CD4-positive, alpha-beta T cell treated with Interleukin-4 for 1 hour (primary cell): ENCODE data around the gene SSU72.

Source experiments
- DNase-seq, 2 donors: peaks; one replicate each; pipeline ENCODE4 v3.0.0-alpha.2; 2020 to 2022

SSU72 gene

GRCh38 chr1:1594602-1595260, 20.1 kb upstream of the SSU72 start:
- no peak for DNase-seq

- no peak for DNase-seq
Measured at GRCh38 chr1:1593834-1594601, 19.4 kb upstream of the SSU72 start.

GRCh38 chr1:1591452-1591851, 16.8 kb upstream of the SSU72 start:
- DNase-seq, result no peak

GRCh38 chr1:1583347-1584010, 8.8 kb upstream of the SSU72 start:
- no peak for DNase-seq

GRCh38 chr1:1582585-1583346, 8.1 kb upstream of the SSU72 start:
- no peak for DNase-seq

GRCh38 chr1:1578371-1578940, 3.8 kb upstream of the SSU72 start:
- DNase-seq, result no peak

- DNase-seq, result no peak
Measured at GRCh38 chr1:1577367-1578011, 2.8 kb upstream of the SSU72 start.

- DNase-seq, result peak in 1 of 2 donors; percentile 73
Measured at GRCh38 chr1:1573843-1574720, 581 bp downstream of the SSU72 start.

GRCh38 chr1:1569341-1569740, 5.3 kb downstream of the SSU72 start:
- no peak for DNase-seq

GRCh38 chr1:1567891-1568291, 6.8 kb downstream of the SSU72 start:
- no peak for DNase-seq

- no peak for DNase-seq
Measured at GRCh38 chr1:1567152-1567875, 7.3 kb downstream of the SSU72 start.

- DNase-seq, result no peak
Measured at GRCh38 chr1:1565340-1565739, 9.3 kb downstream of the SSU72 start.

GRCh38 chr1:1564268-1564667, 10.4 kb downstream of the SSU72 start:
- no peak for DNase-seq

- no peak for DNase-seq
Measured at GRCh38 chr1:1563688-1564087, 11.0 kb downstream of the SSU72 start.

- no peak for DNase-seq
Measured at GRCh38 chr1:1562556-1563195, 12.0 kb downstream of the SSU72 start.

- DNase-seq, result no peak
Measured at GRCh38 chr1:1561801-1562470, 12.7 kb downstream of the SSU72 start.

GRCh38 chr1:1560178-1560577, 14.5 kb downstream of the SSU72 start:
- DNase-seq, result no peak

- no peak for DNase-seq
Measured at GRCh38 chr1:1559066-1559465, 15.6 kb downstream of the SSU72 start.

- no peak for DNase-seq
Measured at GRCh38 chr1:1558591-1558990, 16.1 kb downstream of the SSU72 start.
